OCI-LY1 (cell line): Measurements from ENCODE around the gene VHLL.

Experiments used
- CTCF ChIP-seq: fragments of 200-600 bp; sonication (generic), shearing (Covaris generic); IDR thresholded peaks from 2 replicates; pipeline ENCODE4 v1.5.1; 2017; ENCODE audit warnings: mild to moderate bottlenecking, antibody characterized with exemption, low read length, moderate library complexity, mixed read lengths
- EZH2 ChIP-seq: fragments of 200-600 bp; sonication (generic), shearing (Covaris generic); IDR thresholded peaks from 2 replicates; pipeline ENCODE4 v1.8.0; 2017; ENCODE audit warnings: borderline replicate concordance, mixed run types, mild to moderate bottlenecking, antibody characterized with exemption, low read length, moderate library complexity, mixed read lengths

DNA sequence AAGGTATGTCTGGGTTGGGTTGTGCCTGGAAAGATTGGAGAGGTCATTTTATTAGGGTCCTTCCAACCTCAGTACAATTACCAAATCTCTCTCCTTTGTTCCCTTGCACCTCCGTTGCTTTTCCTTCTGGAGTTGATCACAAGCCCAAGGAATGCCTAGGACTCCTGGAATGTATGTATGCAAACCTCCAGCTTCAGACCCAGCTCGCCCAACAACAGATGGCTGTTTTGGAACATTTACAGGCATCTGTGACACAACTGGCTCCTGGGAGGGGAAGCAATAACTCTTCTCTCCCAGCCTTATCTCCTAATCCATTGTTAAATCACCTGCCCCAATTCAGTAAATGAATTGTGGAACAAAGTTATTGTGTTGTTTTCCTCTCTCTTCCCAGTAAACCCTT is 47.5 kb upstream of the VHLL start:
- TF ChIP-seq CTCF = no peak
- TF ChIP-seq EZH2 = no peak
